Measurements from ENCODE around the gene CNOT3.
"Not testable (repeated sequence)": the region's sequence is repeated elsewhere in the genome, so short reads cannot be mapped to it uniquely, and the experiment has no call there.

Gene CNOT3

DNA sequence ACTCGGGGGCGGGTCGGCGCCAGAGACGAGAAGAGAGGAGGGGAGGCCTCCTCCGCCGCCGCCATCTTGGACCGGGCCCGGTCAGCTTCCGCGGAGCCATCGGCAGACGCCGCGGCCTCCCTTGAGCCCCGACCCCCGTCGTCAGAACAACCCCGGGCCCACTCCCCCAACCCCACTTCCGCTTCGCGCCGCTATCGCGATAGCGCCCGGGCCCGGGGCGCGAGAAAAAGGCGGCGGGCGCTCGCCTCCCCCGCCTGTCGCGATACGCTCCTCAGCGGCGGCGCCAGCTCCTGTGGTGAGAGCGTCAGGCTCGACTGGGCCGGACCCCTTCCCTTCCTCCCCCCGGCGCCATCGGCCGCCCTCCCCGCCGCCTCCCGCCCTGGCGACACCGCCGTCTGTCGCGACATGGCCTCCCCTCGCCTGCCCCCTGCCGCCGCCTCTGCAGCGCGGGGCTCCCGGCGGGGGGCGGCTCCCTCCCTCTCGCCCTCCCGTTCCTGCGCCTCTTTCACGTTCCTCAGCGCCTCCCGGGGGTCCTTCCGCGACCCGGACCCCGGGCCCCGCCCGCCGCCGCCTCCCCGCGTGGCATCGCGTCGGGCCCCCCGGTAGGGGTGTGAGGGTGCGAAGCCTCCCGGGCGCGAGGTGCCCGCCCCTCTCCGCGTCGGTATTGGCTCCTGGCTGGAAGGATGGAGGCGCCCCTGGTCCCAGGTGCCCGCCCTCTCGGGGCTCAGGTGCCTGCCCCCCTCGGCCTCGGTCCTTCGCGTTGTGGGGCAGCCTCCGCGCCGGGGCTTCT is at the start of gene CNOT3:
Gene CNOT3, plus strand, starts transcription at position 64 of the 790 bp plus-strand sequence. CDS start 5,217 bp downstream, outside the sequence.
- DNase-seq = no peak

DNA sequence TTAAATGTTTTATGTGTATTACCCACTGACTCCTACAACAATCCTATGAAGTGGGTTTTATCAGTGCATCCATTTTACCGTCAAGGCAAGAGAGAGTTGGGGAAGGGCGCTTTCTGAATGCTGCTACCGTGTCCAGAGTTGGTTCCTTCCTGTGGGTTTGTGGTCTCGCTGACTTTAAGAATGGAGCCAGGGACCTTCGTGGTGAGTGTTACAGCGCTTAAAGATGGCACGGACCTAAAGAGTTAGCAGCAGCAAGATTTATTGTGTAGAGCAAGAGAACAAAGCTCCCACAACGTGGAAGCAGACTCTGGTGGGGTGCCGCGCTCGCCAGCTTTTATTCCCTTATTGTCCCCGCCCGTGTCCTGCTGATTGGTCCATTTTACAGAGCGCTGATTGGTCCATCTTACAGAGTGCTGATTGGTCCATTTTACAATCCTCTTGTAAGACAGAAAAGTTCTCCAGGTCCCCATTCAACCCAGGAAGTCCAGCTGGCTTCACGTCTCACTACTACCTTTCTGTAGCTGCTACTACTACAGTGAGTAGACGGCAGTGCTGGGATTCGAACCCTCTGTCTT is 43.0 kb upstream of the CNOT3 start:
- DNase-seq = no peak

DNA sequence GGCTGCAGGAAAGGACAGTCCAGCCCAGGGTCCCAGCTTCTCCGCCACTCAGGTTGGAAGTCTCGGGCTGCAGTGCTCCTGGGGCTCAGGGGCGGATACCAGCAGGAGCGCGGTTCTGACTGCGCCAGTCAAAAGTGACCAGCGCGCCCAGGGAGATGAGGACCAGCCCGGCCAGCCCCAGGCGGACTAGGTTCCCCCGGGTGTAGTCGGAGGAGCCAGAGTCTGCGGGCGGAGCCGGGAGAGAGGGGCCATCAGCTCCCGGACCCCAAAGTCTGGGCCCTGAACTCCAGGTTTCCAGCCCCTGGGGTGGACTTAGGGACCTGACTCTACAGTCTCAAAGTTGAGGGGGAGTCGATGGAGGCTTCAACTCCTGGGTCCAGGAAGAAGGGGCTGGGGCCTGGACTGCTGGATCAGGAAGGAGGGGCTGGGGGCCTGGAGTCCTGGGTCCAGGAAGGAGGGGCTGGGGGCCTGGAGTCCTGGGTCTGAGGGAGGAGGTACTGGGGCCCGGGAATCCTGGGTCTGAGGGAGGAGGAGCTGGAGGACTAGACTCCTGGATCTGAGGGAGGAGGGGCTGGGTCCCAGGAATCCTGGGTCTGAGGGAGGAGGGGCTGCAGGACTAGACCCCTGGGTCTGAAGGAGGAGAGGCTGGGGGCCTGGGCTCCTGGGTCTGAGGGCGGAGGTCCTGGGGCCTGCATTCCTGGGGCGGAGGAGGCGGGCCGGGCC is 42.3 kb upstream of the CNOT3 start:
- no peak for DNase-seq

DNA sequence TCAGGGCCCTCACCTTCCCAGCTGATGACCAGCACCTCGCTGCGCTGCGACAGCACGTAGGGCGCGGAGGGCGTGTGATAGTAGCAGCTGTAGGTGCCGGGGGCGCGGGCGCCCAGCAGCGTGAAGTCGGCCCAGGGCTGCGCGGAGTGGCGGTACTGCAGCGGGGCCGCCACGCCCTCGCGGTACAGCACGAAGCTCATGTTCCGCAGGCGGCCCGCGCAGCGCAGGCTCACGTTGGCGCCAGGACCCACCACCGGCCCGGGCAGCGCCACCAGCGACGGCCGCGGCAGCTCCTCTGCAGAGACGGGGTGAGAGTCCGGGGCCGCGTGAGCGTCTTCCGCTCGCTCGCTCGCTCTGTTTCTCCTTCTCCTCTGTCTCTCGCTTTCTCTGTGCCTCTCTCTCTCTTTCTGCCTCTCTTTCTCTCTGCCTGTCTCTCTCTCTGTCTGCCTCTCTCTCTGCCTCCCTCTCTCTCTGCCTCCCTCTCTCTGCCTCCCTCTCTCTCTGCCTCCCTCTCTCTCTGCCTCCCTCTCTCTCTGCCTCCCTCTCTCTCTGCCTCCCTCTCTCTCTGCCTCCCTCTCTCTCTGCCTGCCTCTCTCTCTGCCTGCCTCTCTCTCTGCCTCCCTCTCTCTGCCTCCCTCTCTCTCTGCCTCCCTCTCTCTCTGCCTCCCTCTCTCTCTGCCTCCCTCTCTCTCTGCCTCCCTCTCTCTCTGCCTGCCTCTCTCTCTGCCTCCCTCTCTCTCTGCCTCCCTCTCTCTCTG is 41.5 kb upstream of the CNOT3 start:
- peak; percentile 6 for DNase-seq

DNA sequence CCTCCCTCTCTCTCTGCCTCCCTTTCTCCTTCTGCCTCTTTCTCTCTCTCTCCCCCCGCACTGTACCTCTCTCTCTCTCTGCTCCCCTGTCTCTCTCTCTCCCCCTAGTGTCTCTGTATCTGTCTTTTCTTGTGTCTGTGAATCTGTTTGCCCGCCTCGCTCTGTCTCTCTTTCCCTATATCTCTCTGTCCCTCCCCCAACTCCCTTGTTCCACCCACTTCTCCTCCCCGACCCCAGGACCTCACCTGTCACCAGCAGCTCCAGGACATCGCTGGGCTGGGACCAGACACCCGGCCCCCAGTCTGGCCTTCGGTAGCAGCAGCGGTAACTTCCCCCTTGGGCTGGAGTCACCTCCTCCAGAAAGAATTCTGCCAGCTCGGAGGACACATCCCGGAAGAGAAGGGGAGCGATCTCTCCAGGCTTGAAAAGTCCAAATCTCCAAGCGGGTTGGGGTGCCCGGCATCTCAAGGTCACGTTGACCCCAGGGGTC is 40.9 kb upstream of the CNOT3 start:
- peak; percentile 19 for DNase-seq

DNA sequence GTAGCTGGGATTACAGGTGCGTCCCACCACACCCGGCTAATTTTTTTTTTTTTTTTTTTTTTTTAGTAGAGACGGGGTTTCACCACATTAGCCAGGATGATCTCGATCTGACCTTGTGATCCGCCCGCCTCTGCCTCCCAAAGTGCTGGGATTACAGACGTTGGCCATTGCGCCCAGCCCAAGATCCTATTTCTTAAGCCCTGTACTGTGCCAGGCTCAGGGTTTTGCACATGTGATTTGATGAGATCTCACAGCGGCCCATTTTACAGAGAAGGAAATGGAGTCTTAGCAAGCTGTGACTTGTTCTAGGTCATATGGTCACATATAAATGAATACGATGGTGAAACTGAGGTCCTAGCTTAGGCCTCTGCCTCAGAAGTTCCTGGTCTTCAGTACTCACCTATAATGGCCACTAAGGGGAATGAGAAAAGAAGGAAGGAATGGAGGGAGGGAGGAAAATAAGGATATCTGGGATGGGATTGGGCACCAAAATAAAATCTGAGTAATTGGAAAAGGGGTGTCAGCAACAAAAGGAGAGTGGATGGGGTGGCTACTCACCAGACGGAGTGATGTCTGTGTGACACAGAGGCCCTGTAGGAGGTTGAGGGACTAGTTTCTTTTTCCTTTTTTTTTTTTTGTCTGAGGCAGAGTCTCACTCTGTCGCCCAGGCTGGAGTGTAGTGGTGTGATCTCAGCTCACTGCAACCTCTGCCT is 38.2 kb upstream of the CNOT3 start:
- no peak for DNase-seq

DNA sequence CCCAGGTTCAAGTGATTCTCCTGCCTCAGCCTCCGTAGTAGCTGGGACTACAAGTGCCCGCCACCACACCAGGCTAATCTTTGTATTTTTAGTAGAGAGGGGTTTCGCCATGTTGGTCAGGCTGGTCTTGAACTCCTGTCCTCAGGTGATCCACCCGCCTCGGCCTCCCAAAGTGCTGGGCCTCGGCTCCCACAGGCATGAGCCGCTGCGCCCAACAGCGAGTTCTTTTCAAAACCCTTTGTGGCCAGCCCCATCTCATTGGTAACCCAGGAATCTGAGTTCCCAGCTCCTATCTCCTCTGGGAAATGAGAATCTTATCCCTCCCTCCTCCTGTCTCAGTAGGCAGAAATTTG is 37.7 kb upstream of the CNOT3 start:
- not testable (repeated sequence) for DNase-seq

DNA sequence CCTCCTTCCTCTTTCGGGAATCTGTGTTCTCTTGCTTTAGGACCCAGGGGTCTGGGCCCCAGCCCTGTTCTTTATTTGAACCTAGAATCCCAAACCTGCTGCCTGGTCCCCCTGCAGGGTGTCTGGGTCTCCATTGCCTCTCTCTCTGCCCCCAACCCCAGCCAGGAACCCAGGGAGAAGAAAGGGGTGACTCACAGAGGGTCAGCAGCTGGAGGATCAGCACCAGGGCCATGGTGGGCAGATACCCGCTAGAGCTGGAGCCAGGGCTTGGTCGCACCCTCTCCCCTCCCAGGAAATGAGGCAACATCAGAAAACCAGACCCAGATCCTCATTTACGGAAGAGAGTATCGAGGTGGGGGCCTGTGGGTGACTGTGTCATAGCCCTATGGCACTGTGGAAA is 37.0 kb upstream of the CNOT3 start, which contains the start of gene OSCAR:
Gene OSCAR, minus strand, starts transcription at position 243 of the 400 bp plus-strand sequence. Its CDS starts 11 bp downstream, at position 232.
- no peak for DNase-seq

DNA sequence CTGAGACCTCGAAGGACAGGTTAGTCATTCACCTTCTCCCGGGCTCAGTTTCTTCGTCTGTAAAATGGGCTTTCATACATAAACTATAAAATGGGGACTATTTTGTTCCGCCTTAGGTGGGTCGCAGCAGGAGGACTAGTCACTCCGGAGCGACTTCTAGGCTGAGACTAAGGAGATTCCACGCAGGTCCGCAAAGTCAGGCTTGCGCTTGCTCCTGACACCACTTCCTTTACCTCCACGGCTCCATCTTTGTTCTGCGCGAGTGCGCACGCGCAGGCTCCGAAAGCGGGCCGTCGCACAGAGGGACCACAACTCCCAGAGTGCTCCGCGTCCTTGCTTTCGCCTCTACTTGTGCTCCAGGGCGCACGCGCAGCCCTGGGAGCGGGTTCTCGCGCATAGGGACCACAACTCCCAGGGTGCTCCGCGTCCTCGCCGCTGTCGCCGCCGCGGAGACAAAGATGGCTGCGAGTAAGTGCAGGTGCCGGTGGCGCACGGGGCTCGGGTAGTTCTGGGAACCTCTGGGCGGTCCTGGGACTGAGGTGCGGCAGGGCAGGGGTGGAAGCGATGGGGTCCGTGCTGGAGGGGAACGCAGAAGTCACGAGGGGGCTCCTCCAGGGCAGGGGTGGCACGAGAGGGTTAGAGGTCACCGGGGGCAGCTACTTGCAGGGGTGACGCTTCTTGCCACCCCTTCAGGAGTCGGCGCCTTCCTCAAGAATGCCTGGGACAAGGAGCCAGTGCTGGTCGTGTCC is 35.0 kb upstream of the CNOT3 start, which contains the start of gene NDUFA3:
Gene NDUFA3, plus strand, starts transcription at position 435 of the 749 bp plus-strand sequence. Its CDS starts 24 bp downstream, at position 459.
- peak; percentile 97 for DNase-seq

DNA sequence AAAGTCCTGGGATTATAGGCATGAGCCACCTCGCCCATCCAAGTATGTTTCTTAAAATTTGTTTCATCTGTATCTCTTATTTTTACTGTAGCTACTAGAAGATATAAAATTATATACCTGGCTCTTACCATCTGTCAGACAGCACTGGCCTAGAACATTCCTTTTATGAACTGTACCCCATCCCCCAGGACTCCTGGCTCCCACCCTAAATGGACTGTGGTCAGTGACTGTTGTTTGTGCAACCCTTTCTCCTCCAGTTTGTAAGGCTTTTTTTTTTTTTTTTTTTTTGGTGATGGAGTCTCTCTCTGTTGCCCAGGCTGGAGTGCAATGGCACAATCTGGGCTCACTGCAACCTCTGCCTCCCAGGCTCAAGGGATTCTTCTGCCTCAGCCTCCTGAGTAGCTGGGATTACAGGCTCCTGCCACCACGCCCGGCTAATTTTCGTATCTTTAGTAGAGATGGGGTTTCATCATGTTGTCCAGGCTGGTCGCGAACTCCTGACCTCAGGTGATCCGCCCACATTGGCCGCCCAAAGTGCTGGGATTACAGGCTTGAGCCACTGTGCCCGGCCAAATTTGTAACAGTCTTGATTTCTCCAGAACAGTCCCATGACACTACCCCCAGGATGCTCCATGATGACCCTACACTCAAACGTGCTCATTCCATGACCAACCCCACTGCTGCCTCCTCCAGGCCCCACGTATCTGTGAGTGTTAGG is 32.4 kb upstream of the CNOT3 start:
- DNase-seq = no peak

DNA sequence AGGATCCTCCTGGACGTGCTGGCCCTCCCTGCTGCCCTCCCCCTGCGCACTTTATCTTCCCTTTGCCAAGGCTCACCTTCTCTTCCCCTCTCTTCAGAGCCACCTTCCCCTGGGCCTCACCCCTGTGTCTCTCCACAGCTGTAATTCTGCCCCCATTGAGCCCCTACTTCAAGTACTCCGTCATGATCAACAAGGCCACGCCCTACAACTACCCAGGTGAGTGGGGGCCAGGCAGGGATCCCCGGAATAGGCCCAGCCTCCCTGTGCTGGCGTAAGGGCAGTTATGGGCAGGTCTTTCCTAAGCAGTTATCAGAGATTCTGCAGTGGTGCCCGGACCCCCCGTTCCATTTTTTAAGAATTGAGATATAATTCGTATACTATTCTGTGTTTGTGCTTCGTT is 31.8 kb upstream of the CNOT3 start:
- no peak for DNase-seq

DNA sequence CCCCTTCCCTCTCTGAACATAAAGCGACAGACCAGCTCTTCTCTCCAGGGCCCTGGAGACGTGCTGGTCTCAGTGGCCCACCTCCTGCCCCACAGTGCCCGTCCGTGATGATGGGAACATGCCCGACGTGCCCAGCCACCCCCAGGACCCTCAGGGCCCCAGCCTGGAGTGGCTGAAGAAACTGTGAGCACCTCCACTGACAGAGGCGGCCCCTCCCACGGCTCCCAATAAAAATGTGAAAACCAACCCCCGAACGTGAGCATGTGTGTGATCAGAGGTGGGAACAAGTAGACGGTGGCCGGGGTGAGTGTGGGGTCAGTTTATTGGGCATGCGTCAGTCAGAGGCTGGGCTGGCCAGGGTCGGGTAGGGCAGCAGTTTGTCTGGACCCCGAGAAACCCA is 30.8 kb upstream of the CNOT3 start:
- DNase-seq = no peak

DNA sequence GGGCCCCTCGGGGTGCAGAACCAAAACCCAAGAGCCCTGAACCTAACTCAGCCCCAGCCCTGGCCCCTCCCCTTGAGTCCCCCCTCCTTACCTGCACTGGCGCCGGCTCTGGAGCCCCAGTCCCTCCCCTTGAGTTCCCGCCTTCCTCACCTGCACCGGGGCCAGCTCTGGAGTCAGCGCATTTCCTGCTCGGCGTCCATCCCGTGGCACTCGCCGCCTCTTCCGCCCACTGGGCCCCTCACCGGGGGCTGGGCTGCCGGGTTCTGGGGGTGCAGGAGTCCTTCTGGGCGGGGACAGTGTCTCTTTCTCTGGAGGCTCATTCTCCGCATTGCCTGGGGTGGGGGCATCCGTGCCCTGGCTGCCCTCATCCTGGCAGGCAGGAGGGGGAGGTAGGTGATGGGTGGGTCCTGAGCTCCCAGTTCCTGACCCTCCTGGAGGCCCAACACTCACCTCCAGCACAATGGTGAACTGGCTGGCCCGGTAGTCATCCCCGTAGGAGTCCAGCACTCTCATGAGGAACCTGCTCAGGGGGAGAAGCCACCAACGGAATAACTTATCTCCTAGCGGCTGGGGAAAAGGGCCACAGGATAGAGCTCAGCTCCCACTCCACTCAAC is 29.6 kb upstream of the CNOT3 start:
- no peak for DNase-seq

DNA sequence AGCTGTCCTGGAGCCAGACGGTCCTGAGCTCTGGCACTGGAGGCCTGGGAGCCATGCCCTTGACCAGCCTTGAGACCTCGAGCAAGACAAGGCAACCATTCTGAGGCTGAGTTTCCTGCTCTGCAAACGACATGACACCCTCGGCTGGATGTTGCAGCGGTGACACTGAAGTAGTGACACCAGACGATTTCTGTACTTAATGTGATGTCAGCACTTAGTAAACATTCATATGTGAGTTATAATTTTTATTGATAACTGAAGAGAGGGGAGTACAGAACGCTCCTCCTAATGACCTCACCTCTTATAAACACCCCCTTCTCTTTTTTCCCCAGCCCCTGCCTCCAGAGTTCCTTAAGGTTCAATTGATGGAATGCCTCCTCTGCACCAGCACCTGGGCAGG is 29.1 kb upstream of the CNOT3 start:
- no peak for DNase-seq

DNA sequence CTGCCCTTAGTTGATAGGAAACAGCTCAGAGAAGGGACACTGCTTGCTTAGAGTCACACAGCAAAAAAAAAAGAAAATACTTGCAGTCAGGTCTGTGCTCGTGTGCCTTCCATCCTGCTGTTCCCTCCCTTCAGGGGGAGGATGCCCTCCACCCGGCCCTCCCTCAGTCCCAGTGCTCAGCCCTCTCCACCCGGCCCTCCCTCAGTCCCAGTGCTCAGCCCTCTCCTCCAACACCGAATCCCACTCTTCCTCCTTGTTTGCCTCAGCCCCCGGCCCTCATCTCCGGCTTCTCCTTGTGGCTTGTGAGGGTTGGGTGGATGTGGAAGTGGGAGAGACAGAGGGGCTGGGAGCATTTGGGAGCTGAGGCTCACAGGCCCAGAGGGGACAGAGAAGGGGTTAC is 27.9 kb upstream of the CNOT3 start:
- DNase-seq = no peak

DNA sequence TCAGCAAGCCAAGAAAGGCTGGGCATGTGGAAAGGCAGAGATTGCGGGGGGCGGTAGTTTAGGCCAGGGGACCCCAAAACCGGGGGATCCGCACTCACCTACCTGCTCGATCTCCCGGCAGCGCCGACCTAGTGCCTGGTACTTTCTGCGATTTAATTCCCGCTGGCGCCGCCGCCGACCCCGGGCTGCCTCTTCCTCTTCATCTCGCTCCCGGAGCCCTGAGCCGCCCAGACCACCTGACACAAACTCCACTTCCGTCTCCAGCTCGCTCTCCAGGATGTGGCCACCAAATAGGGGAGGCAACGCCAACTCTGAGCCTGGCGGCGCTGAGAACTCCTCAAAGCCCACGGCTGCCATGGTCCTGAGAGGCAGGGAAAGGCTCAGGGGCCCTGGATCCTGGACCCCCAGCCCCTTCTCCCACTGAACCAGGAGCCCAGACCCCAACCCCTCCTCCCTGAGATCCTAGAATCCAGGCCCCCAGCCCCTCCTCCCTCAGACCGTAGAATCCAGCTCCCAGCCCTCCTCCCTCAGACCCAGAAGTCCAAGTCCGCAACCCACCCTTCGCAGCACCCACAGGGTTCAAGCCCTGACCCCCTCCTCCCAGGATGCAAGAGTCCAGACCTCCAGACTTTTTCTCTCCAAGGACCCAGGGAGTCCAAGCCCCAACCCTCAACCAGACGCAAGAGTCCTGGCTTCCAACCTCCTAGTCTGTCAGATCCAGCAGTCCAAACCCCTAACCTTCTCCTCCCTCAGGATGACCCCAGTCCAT is 23.0 kb upstream of the CNOT3 start:
- peak; percentile 2 for DNase-seq

DNA sequence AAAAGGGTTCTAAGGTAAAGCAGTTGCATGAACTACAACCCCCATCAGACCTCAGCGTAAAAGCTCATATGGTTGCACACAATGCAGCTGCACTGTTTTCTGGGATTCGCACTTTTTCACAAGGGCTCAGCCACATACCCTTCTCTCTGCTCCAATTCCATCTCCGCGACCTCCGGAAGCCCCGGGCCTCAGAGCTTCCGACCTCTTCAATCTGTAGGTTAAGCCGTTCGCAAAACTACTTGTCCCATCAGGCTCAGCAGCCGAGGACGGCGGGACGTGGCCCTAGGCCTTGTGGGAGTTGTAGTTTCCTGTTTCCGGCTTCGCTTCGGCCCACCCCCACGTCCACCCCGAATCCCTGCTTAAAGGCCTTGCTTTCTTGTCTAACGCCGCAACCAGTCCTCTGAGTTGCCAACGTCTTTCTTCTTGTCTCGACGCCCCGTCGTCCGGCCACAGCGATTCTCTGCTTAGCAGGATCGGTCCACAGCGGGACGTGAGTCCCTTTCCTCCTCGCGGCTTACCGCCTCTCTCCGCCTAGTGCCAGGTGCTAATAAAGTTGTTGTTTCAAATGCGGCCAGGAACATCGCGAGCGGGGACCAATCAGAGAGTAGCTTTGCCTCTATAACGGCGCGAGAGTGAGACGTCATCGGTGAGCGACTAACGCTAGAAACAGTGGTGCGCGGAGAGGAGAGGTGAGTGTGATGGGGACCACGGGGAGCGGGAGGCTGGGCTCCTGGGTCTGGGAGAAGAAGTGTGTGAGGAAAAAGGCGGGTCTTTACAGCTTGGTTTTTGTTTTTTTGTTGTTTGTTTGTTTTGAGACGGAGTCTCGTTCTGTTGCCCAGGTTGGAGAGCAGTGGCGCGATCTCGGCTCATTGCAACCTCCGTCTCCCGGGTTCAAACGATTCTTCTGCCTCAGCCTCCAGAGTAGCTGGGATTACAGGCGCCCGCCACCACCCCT is 22.2 kb upstream of the CNOT3 start, which contains the start of the genes PRPF31 and TFPT:
Gene PRPF31, plus strand, starts transcription at position 646 of the 955 bp plus-strand sequence. CDS start 2,525 bp downstream, outside the sequence.
Gene TFPT, minus strand, starts transcription at position 549 of the 955 bp plus-strand sequence. Its CDS starts 388 bp downstream, at position 161.
- peak; percentile 95 for DNase-seq

DNA sequence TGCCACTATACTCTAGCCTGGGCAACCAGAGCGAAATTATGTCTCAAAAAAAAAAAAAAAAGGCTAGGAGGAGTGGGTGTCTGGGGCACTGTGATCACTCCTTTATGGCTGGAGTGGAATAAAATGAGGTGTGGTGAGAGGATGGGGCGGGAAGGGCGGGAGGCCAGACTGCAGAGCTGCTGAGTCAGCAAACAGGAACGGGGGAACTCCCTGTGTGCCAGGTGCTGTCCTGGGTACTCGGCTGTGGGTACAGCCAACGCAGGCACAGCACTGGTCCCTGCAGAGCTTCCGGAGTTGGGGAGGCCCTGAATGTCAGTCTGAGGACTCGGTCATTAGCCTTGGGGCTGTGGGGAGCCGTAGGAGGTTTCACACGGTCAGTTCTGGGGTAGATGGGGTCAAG is 16.3 kb upstream of the CNOT3 start:
- no peak for DNase-seq
